ENCODE results near the gene CD52.

DNA sequence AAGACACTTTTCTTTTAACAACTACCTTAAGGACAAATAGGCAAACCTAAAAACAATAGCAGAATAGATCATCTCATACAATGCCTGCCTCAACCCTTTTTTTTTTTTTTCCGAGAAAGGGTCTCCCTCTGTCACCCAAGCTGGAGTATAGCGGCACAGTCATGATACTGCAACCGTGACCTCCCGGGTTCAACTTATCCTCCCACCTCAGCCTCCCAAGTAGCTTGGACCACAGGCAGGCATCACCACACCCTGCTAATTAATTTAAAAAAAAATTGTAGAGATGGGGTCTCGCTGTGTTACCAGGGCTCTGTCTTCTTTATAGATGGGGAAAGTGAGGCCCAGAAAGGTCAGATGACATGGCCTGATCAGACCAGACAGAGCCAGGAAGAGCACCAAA is 29.9 kb upstream of the CD52 start:
- TF ChIP-seq, protein P1, sequence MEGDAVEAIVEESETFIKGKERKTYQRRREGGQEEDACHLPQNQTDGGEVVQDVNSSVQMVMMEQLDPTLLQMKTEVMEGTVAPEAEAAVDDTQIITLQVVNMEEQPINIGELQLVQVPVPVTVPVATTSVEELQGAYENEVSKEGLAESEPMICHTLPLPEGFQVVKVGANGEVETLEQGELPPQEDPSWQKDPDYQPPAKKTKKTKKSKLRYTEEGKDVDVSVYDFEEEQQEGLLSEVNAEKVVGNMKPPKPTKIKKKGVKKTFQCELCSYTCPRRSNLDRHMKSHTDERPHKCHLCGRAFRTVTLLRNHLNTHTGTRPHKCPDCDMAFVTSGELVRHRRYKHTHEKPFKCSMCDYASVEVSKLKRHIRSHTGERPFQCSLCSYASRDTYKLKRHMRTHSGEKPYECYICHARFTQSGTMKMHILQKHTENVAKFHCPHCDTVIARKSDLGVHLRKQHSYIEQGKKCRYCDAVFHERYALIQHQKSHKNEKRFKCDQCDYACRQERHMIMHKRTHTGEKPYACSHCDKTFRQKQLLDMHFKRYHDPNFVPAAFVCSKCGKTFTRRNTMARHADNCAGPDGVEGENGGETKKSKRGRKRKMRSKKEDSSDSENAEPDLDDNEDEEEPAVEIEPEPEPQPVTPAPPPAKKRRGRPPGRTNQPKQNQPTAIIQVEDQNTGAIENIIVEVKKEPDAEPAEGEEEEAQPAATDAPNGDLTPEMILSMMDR (optimal IDR thresholded peaks at IDR 0.05 in 1 of 3, IDR thresholded peaks at IDR 0.05 in 1 of 3, conservative IDR thresholded peaks at IDR 0.05 in 1 of 3; ENCODE audit: extremely low read depth in 1 of 3, insufficient read depth in 2 of 3, low read length in 3 of 3), result no peak
- no peak for TF ChIP-seq EZH2 (IDR thresholded peaks at IDR 0.05; ENCODE audit: low read length)
